Dermis microvascular lymphatic vessel endothelial cell (primary cell): ENCODE measurements around the gene KIF18A. TPM values are rescaled to one million over a fixed set of nuclear protein-coding genes. Genes with fewer than 3 reads are reported as not detected.

ENCODE experiments used
- total RNA-seq: library from RNA; depleted of rRNA; stranded (reverse); fragments of >200 nt; gene quantifications from 2 replicates; pipeline ENCODE4 v1.2.1, GENCODE V29; 2014

KIF18A gene
- total RNA-seq, 1 donor from 2014 or later, result 8.7 TPM

Other genes starting within 250 kb of the KIF18A start
- 9.9 and 10.4 TPM in 2 replicates for gene METTL15, start 232 bp upstream of the KIF18A start, total RNA-seq